GM18517 (cell line): ENCODE results near the gene DNA2.

Experiments used
- ATAC-seq: cut with Tn5 transposase; IDR thresholded peaks from one replicate; pipeline ENCODE4 v1.9.1; 2021; ENCODE audit warnings: mild to moderate bottlenecking, moderate library complexity; ENCODE audit not compliant: unreplicated experiment

Gene DNA2

GRCh38 chr10:68364101-68364886 is 107.5 kb downstream of the DNA2 start:
- no peak for ATAC-seq
